ENCODE data around the gene SPRY1.

Gene SPRY1

DNA sequence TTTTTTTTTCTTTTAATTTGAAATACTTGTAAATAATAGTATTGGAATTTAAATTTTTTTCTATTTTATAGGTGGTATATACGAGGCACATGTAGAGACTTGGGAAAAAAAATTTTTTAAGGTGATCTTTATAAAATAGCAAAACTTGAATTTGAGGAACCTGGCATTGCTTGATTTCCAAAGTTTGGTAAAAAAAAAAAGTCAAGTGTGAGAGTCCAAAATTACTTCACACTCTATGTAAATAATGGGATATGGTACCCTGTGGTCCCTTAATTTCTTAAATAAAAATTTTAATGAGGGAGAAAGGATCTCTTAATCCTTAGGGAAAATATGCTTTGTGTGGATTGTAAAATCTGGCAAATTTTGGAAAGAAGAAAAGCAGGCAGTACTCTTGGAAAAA, 19.0 kb downstream of the SPRY1 start:
- Histone ChIP-seq H3K4me1 (ENCODE audit: control extremely low read depth in 1 of 4, control insufficient read depth in 4 of 4, insufficient read depth in 4 of 4, low read length in 3 of 4) (peaks cover 46 to 86% (median 74%) of the 10 kb centered on the region in 4 experiments), H3K27me3 (replicated peaks in 2 of 5; ENCODE audit: control insufficient read depth in 4 of 5, insufficient read depth in 5 of 5, low read length in 4 of 5) (no peaks in the 10 kb centered on the region), H3K4me3 (ENCODE audit: control insufficient read depth in 1 of 7, extremely low read depth in 1 of 7, insufficient read depth in 4 of 7, low read depth in 2 of 7, low read length in 6 of 7) (peak overlapping the region in 2 of 7 experiments; percentile 43 to 60), H3K27ac (ENCODE audit: insufficient read depth in 1 of 2, low read depth in 1 of 2, low read length in 2 of 2, poor library complexity in 1 of 2, severe bottlenecking in 2 of 2) (peak overlapping the region; percentile 15 to 84), H3K36me3 (ENCODE audit: control insufficient read depth in 4 of 4, insufficient read depth in 4 of 4, low read length in 3 of 4) (no peaks in the 10 kb centered on the region), H3K9me3 (ENCODE audit: control extremely low read depth in 1 of 5, control insufficient read depth in 4 of 5, insufficient read depth in 2 of 5, low read depth in 1 of 5, low read length in 4 of 5) (no peaks in the 10 kb centered on the region)
- ChIA-PET CTCF (interaction anchor here (1.4 kb wide), 1 partner anchor 26 kb away, joined by 3 read pairs; no protein-coding TSS in a partner anchor), POLR2A (interaction anchor here (0.7 to 1.0 kb wide), 2 partner anchors 18 to 148 kb away, joined by 3 read pairs; no protein-coding TSS in a partner anchor)
- DNase-seq = no peak
- WGBS (ENCODE audit: insufficient coverage) = no CpG with 5 or more reads among the region's 1 CpG

DNA sequence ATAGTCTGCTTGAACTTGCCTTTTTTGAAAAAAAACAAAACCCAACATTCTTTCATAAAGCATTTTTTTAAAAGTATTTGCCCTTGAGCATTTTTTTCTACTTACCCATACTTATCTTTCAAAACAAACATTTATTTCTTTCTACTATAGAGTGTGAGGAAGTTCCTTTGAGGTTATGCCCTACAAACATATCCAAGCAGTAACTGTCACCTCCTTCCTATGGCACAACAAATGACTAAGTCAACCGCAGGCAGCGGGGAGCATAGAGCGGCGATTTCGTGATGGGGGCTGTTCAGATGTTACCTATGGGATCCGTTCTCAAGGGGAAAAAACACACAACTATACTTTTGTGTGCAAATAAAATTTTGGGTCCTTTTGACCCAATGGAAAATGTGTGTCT, 19.4 kb downstream of the SPRY1 start:
- H3K9me3 ChIP-seq (ENCODE audit: control extremely low read depth in 1 of 5, control insufficient read depth in 4 of 5, insufficient read depth in 2 of 5, low read depth in 1 of 5, low read length in 4 of 5) = no peaks in the 10 kb centered on the region
- H3K36me3 ChIP-seq (ENCODE audit: control insufficient read depth in 4 of 4, insufficient read depth in 4 of 4, low read length in 3 of 4) = no peaks in the 10 kb centered on the region
- DNase-seq = peak; percentile 87 to 98 (median 95)
- H3K4me1 ChIP-seq (ENCODE audit: control extremely low read depth in 1 of 4, control insufficient read depth in 4 of 4, insufficient read depth in 4 of 4, low read length in 3 of 4) = peaks cover 46 to 90% (median 75%) of the 10 kb centered on the region in 4 experiments
- H3K27ac ChIP-seq (ENCODE audit: insufficient read depth in 1 of 2, low read depth in 1 of 2, low read length in 2 of 2, poor library complexity in 1 of 2, severe bottlenecking in 2 of 2) = peak overlapping the region; percentile 61 to 84
- POLR2A ChIA-PET = interaction anchor here (1.0 kb wide), 1 partner anchor 147 kb away, joined by 3 read pairs; no protein-coding TSS in a partner anchor
- H3K27me3 ChIP-seq (replicated peaks in 2 of 5; ENCODE audit: control insufficient read depth in 4 of 5, insufficient read depth in 5 of 5, low read length in 4 of 5) = no peaks in the 10 kb centered on the region
- CTCF ChIA-PET = no interaction called here
- H3K4me3 ChIP-seq (ENCODE audit: control insufficient read depth in 1 of 7, extremely low read depth in 1 of 7, insufficient read depth in 4 of 7, low read depth in 2 of 7, low read length in 6 of 7) = peak overlapping the region in 2 of 7 experiments; percentile 43 to 60
- WGBS (ENCODE audit: insufficient coverage) = 0% methylated on average over 2 of the region's 6 CpGs

DNA sequence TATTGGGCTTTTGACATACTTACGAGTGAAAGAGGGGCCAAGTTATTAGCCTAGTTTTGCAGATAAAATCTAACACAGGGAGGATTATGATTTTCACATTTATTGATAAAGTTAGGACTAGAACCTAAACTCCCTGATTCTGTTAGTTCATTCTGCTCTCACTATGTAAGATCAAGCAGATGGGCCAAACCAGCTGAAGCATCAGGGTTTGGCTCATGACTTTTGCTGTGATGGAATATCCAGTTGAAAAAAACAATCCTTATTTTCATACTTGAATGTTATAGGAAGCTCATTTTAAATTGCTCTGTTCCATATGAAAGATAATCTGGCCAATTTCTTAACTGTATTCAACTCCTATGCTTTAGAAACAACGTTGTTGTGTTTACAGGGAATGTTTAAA, 21.2 kb downstream of the SPRY1 start:
- Histone ChIP-seq H3K4me1 (ENCODE audit: control extremely low read depth in 1 of 4, control insufficient read depth in 4 of 4, insufficient read depth in 4 of 4, low read length in 3 of 4) (peaks cover 49 to 89% (median 75%) of the 10 kb centered on the region in 4 experiments), H3K36me3 (ENCODE audit: control insufficient read depth in 4 of 4, insufficient read depth in 4 of 4, low read length in 3 of 4) (no peaks in the 10 kb centered on the region), H3K27me3 (replicated peaks in 2 of 5; ENCODE audit: control insufficient read depth in 4 of 5, insufficient read depth in 5 of 5, low read length in 4 of 5) (no peaks in the 10 kb centered on the region), H3K27ac (ENCODE audit: insufficient read depth in 1 of 2, low read depth in 1 of 2, low read length in 2 of 2, poor library complexity in 1 of 2, severe bottlenecking in 2 of 2) (peak overlapping the region; percentile 30 to 63), H3K4me3 (ENCODE audit: control insufficient read depth in 1 of 7, extremely low read depth in 1 of 7, insufficient read depth in 4 of 7, low read depth in 2 of 7, low read length in 6 of 7) (no peak overlapping the region), H3K9me3 (ENCODE audit: control extremely low read depth in 1 of 5, control insufficient read depth in 4 of 5, insufficient read depth in 2 of 5, low read depth in 1 of 5, low read length in 4 of 5) (no peaks in the 10 kb centered on the region)
- ChIA-PET CTCF (interaction anchor here (1.3 to 2.0 kb wide), 4 partner anchors 13 to 147 kb away, joined by 3 to 10 read pairs (median 4); no protein-coding TSS in a partner anchor), POLR2A (interaction anchor here (0.6 to 0.9 kb wide), 2 partner anchors 20 to 26 kb away, joined by 3 read pairs; no protein-coding TSS in a partner anchor)
- no peak for DNase-seq
- WGBS (ENCODE audit: insufficient coverage) = 100% methylated on average over 1 of the region's 2 CpGs

DNA sequence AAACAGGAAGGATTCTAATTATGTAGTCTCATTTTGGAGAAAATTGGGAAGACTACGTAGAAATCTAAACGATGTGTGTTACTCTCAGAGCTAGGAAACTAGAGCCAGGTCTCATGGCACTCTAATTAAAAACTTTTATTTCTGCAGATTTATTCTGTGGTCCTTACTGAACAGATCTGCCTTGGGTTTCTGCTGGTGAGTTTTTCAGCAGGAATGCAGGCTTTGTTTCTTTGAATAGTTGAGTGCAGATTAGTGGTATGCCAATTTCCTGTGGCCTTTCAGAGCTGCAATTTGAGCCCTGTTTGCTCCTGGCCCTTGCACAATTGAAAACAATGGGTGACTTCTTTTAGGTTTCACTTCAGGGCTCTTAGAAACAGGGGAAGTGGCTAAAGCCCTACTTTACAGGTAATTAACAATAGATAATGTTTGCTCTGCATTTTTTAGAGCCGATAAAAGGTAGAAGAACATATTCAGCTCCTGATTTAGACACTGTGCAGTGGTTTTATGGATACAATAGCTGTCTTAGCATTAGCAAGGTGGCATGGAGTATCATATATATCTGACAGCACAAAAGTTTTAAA, 21.8 kb downstream of the SPRY1 start:
- Histone ChIP-seq H3K27me3 (replicated peaks in 2 of 5; ENCODE audit: control insufficient read depth in 4 of 5, insufficient read depth in 5 of 5, low read length in 4 of 5) (no peaks in the 10 kb centered on the region), H3K4me1 (ENCODE audit: control extremely low read depth in 1 of 4, control insufficient read depth in 4 of 4, insufficient read depth in 4 of 4, low read length in 3 of 4) (peaks cover 47 to 89% (median 74%) of the 10 kb centered on the region in 4 experiments), H3K27ac (ENCODE audit: insufficient read depth in 1 of 2, low read depth in 1 of 2, low read length in 2 of 2, poor library complexity in 1 of 2, severe bottlenecking in 2 of 2) (peak overlapping the region; percentile 30 to 63), H3K4me3 (ENCODE audit: control insufficient read depth in 1 of 7, extremely low read depth in 1 of 7, insufficient read depth in 4 of 7, low read depth in 2 of 7, low read length in 6 of 7) (peak overlapping the region in 3 of 7 experiments; percentile 14 to 53 (median 32)), H3K36me3 (ENCODE audit: control insufficient read depth in 4 of 4, insufficient read depth in 4 of 4, low read length in 3 of 4) (no peaks in the 10 kb centered on the region), H3K9me3 (ENCODE audit: control extremely low read depth in 1 of 5, control insufficient read depth in 4 of 5, insufficient read depth in 2 of 5, low read depth in 1 of 5, low read length in 4 of 5) (no peaks in the 10 kb centered on the region)
- WGBS (ENCODE audit: insufficient coverage) = no CpG with 5 or more reads among the region's 3 CpGs
- CTCF ChIA-PET = interaction anchor here (0.7 to 2.0 kb wide), 7 partner anchors 14 to 146 kb away, joined by 3 to 10 read pairs (median 4); no protein-coding TSS in a partner anchor
- POLR2A ChIA-PET = interaction anchor here (0.9 to 1.2 kb wide), 2 partner anchors 19 to 20 kb away, joined by 3 to 6 read pairs; no protein-coding TSS in a partner anchor
- DNase-seq = peak in 2 of 3 donors; percentile 58 to 67

DNA sequence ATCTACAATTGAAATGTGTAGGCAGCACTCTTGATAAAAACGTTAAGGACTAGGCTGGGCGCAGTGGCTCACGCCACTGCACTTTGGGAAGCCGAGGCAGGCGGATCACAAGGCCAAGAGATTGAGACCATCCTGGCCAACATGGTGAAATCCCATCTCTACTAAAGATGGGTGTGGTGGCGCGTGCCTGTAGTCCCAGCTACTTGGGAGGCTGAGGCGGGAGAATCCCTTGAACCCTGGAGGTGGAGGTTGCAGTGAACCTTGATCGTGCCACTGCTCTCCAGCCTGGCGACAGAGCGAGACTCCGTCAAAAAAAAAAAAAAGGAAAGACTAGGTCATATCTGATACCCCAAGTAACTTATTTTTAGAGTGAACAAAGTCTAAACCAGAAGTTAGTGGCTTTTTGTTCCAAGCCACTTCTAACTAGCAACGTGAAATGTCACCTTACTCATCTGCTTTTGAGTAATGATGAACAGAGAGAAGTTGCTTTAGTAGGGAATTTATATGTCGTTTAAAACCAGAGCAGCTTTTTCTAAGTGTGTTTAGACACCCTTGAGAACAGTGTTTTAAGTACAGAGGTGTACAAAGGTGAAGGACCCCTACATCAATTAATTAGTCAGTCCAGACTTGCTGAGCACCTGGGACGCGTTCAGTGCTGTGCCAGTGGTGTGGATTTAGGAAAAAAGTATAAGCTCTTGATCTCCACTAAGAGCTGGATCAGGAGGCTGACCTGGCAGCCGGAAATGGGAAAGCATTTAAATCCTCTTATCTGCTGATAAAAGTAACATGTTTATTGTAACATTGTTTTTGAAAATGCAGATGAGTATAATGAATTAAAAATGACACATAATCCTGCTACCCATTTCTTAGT, 23.5 kb downstream of the SPRY1 start:
- Histone ChIP-seq H3K9me3 (ENCODE audit: control extremely low read depth in 1 of 5, control insufficient read depth in 4 of 5, insufficient read depth in 2 of 5, low read depth in 1 of 5, low read length in 4 of 5) (no peaks in the 10 kb centered on the region), H3K27me3 (replicated peaks in 2 of 5; ENCODE audit: control insufficient read depth in 4 of 5, insufficient read depth in 5 of 5, low read length in 4 of 5) (no peaks in the 10 kb centered on the region), H3K4me1 (ENCODE audit: control extremely low read depth in 1 of 4, control insufficient read depth in 4 of 4, insufficient read depth in 4 of 4, low read length in 3 of 4) (peaks cover 39 to 77% (median 65%) of the 10 kb centered on the region in 4 experiments), H3K36me3 (ENCODE audit: control insufficient read depth in 4 of 4, insufficient read depth in 4 of 4, low read length in 3 of 4) (no peaks in the 10 kb centered on the region), H3K27ac (ENCODE audit: insufficient read depth in 1 of 2, low read depth in 1 of 2, low read length in 2 of 2, poor library complexity in 1 of 2, severe bottlenecking in 2 of 2) (peak overlapping the region; percentile 6 to 76), H3K4me3 (ENCODE audit: control insufficient read depth in 1 of 7, extremely low read depth in 1 of 7, insufficient read depth in 4 of 7, low read depth in 2 of 7, low read length in 6 of 7) (no peak overlapping the region)
- CTCF ChIA-PET = interaction anchor here (1.1 to 2.7 kb wide), 4 partner anchors 9 to 30 kb away, joined by 3 to 14 read pairs (median 4); no protein-coding TSS in a partner anchor
- POLR2A ChIA-PET = interaction anchor here (0.6 to 0.7 kb wide), 2 partner anchors 10 to 156 kb away, joined by 3 to 8 read pairs; no protein-coding TSS in a partner anchor
- WGBS (ENCODE audit: insufficient coverage) = 83% methylated on average over 10 of the region's 17 CpGs
- peak in 2 of 3 donors; percentile 42 to 61 for DNase-seq

DNA sequence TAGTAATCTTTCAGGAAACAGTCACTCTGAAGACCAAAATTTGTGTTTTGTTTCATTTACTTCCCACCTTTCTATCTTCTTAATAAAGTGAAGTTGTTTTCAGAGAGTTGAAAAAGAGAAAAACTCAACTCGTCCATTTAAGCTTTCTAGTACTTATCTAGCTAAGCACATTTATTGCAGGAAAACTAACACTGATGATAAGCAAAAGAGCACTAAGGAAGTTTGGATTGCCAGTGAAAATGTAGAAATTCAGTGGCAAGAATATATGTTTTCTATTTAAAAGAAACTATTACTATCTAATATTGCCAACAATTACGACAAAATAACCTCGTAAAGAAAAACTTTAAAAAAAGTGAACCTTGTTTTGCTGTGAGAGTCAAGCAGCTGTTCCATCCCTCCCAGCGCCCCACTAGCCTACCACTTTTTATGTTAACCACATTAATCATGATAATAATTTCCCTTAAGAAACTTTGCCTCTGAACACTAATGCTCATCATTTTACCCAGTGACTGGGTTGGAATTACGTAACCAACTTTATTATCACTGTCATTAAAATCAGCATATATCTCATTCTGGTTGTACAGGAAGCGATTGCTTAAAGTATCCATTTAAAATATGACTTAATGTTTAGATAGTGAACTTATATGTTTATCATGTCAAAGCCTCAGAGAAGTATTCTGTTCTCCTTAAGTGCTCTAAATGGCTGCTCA, 24.8 kb downstream of the SPRY1 start:
- H3K36me3 ChIP-seq (ENCODE audit: control insufficient read depth in 4 of 4, insufficient read depth in 4 of 4, low read length in 3 of 4) = no peaks in the 10 kb centered on the region
- ChIA-PET CTCF (interaction anchor here (1.0 to 2.7 kb wide), 3 partner anchors 16 to 143 kb away, joined by 3 to 14 read pairs (median 4); no protein-coding TSS in a partner anchor), POLR2A (no interaction called here)
- WGBS (ENCODE audit: insufficient coverage) = 0% methylated on average over 2 of the region's 6 CpGs
- peaks cover 0 to 2% (median 0%) of the 10 kb centered on the region in 5 experiments for H3K9me3 ChIP-seq (ENCODE audit: control extremely low read depth in 1 of 5, control insufficient read depth in 4 of 5, insufficient read depth in 2 of 5, low read depth in 1 of 5, low read length in 4 of 5)
- H3K4me1 ChIP-seq (ENCODE audit: control extremely low read depth in 1 of 4, control insufficient read depth in 4 of 4, insufficient read depth in 4 of 4, low read length in 3 of 4) = peaks cover 31 to 65% (median 54%) of the 10 kb centered on the region in 4 experiments
- no peaks in the 10 kb centered on the region for H3K27me3 ChIP-seq (replicated peaks in 2 of 5; ENCODE audit: control insufficient read depth in 4 of 5, insufficient read depth in 5 of 5, low read length in 4 of 5)
- peak; percentile 65 to 92 (median 84) for DNase-seq
- H3K4me3 ChIP-seq (ENCODE audit: control insufficient read depth in 1 of 7, extremely low read depth in 1 of 7, insufficient read depth in 4 of 7, low read depth in 2 of 7, low read length in 6 of 7) = peak overlapping the region in 3 of 7 experiments; percentile 5 to 55 (median 31)
- peak overlapping the region; percentile 33 to 76 for H3K27ac ChIP-seq (ENCODE audit: insufficient read depth in 1 of 2, low read depth in 1 of 2, low read length in 2 of 2, poor library complexity in 1 of 2, severe bottlenecking in 2 of 2)
